ENCODE measurements around the gene FAU.
A peak's percentile ranks its signal among the peaks of the same experiment; 100 is the strongest.

The FAU gene

DNA sequence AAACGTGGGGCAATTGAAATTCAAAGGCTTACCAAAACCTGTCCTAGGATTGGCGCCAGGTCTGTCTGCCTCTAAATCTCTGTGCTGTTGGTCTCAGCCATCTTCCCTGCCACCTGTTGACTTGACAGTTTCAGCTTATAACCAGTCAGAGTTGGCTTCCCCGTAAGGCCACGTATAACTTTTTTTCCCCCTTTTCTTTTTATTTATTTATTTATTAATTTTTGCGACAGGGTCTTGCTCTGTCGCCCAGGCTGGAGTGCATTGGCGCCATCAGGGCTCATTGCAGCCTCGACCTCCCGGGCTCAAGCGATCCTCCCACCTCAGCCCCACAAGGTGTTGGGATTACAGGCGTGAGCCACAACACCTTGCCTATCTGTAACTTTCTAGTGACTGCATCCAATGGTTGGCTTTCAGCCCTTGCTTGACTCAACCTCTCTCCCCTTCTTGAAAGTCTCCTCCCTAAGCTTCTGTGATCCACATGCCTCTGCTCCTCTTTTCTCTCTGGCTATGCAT lies 13.8 kb upstream of the FAU start:
- peak; percentile 25 for DNase-seq

DNA sequence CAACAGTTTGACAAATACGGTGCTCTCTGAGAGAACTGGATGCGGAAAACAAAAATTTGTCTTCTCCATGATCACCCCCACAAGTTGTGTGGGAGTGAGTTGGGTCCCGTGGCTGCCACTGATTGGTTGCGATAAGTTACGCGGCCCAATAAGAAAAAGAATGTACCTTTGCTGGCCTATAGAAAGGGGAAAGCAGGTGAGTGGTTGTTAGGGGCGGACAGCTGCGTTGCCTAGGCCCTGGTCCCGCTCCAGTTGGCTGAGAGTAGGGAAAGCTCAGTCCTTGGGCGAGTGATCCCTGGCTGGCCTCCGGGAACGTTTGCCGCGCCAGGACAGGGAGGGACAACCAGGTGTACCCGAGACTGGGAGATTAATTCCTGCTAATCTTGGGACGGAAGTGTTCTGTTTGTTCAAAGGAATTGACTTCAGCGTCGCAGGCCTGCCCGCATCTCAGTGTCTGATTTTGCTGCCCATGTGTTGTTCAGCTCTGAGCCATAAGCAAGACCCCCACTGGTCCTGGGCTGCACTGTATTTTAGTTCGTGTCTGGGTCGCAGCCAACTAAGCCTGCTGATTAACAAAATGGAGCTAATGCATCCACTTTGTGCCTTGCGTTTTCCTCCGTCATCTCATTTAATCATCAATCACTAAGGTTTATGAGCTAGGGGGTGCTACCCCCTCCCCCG lies 13.2 kb upstream of the FAU start:
- DNase-seq, result peak; percentile 96

DNA sequence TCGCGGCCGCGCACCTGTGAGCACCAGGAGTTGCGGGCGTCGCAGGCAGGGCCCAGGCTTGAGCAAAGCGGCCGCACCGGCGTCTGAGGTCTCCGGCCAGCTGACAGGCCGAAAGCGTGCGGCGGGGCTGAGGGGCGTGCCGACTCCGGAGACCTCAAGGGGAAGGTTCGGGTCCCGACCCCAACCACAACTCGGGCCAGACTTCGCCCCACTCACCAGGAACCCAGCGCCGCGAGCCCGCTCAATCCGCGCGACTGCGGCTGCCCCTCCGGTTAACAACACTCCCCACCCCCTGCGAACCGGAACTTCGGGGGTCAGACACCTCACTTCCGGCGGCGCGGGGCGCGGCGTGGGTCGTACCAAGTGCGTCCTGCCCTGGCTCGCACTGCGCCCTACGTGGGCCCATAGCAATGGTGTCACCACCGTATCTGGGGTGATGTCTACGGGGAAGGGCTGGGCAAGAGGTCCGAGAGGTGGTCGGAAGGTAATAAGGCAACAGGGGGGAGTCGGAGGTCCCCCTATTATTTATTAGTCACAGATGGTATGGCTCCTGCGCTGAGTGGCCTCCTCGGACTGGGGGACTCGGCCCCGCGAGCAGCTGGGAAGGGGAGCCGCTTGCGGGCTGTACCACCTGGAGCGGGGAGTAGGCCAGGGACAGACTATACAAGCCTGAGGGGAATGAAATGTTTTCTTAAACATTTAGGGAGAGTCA lies 12.5 kb upstream of the FAU start, which contains the start of gene SYVN1:
Gene SYVN1, minus strand, starts transcription at position 280 of the 712 bp plus-strand sequence. CDS start 918 bp downstream, outside the sequence.
- DNase-seq, result peak; percentile 97

DNA sequence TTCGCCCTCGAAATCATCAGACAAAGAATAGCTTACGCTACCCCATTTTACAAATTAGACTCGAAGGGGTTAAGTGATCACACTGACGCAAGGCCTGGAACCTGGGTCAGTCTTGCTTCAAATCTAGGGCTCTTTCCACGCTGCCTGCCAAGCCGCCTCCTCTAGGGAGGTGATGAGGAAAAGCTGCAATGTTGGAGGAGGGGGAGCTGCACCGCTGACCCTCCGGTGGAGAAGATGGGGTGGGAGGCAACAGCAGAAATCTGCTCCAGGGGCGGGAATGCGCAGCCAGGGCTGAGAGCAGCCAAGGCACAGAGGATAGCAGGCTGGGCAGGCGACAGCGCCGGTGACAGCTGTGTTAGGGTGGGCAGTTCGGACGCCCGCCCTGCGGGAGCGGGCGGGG lies 11.8 kb upstream of the FAU start:
- no peak for DNase-seq

DNA sequence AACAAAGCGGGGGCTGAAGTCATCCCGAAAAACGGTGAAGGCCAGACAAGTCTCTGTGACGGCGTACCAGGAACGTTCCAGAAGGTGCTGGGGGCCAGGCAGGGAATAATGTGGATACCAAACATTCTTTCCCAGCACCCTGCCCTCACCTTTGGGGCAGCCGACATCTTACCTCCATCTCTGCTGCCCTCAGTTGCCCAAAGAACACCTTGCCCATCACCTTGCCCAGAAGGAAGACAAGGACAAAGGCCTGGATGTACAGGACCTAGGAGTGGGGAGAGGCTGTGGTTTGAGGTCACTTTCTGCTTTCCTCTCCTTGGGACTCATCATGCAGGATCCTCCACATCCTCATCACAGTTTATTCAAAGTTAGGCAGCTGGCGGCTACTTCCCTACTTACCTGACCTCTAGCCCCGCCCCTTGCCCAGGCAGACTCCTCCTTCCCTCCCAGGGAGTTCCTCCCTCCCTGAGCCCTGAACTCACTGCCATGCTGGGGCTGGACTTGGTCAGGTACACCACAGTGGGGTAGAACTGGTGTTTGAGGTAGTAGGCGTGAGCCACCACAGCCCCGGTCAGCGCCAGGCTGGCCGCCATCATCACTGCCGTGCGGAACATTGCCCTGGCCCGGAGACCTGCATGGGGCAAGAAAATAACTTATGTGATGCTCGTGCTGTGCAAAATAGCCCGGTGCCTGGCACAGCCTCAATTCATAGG lies 11.2 kb upstream of the FAU start:
- peak; percentile 88 for DNase-seq

DNA sequence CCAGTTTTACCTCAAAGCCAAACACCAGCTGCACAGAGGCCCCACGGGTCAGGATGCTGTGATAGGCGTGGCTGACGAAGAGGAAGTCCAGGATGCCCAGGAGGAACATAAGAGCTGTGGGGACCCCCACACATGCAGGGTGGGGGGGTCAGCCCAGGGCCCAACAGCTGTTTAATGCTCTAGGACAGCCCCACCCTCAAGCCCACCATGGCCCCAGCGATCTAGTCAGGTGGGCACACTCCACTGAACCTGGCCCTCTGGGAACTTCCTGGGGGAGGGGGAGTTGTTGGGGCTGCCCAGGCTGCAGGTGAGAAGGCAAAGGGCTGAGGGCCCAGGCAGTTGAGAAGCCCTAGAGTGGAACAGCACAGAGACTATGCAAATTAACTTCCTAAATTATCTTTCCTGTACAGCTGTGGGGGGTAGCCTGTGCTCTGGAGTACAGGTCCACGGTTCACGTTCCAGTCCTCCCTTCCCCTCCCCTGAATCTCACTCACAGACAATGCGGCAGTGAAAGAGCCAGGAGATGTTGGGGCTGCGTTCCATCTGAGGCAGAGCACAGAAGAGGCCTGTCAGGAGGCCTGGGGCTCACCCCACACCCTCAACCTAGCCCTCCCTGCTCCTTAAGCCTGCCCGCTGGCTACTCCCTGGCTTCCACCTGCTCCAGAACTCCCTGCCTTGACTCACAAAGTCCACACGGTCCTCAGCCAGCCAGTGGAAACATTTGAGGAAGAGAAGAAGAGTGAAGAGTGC lies 10.5 kb upstream of the FAU start:
- no peak for DNase-seq

DNA sequence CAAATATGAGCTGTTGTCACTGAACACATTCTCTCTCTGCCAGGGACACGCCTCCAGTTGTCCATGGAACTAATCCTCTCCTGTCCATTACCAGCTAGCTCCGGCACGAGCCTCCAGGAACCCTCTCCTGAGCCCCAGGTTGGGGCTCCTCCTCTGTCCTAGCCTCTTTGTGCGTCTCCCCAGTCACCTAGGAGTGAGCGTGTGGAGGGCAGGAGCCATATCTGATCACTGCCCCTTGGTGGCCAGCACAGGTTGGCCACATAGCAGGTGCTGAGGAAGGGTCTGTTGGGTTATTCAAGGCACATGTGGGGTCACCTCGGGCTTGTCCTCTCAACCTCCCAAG lies 9.9 kb upstream of the FAU start:
- DNase-seq, result no peak

DNA sequence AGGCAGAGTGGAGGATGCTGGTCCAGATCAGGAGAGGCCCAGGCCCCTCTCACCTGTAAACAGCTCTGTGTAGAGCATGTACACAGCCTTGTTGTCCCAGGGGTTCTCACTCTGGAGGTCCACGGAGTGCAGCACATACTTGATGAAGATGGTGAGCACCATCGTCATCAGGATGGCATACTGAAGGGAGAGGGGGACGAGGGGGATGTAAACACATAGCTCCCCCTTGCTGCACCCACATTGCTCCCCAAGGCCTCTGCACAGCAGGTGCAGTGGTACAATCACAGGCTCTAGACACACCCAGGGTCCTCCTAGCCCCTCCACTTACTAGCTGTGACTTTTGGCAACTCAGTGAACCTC lies 9.5 kb upstream of the FAU start:
- no peak for DNase-seq

DNA sequence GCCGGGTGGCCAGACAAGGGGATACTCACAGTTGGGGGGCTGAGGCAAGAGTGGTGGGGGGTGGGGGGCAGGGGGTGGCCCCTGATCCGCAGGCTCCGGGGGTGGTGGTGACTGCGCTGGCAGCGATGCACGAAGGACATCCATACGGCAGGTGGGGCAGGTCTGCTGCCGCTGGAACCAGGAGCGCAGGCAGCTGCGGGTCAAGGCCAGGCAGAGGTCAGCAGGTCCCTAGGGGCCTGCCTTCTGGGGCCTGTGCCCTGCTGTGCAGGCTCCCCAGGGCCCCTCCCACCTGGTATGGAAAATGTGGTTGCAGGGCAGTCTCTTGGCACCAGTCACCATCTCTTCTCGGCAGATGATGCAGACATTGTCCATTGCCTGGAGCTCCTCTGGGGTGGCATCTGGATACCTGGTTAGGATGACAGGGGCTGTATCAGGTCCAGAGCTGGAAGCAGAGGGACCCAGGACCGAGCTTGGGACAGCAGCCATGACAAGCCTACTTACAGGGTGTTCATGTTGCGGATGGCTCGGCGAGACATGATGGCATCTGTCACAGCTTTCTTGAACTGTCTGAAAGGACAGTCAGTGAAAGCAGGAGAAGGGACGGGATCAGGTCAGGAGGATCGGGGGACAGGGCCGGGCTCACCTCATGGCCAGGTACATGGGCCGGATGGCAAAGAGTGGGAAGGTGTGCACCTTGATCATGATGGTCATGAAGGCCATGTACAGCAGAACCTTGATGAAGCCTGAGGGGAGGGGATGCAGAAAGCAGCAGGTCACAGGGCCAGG lies 8.9 kb upstream of the FAU start:
- DNase-seq, result no peak

DNA sequence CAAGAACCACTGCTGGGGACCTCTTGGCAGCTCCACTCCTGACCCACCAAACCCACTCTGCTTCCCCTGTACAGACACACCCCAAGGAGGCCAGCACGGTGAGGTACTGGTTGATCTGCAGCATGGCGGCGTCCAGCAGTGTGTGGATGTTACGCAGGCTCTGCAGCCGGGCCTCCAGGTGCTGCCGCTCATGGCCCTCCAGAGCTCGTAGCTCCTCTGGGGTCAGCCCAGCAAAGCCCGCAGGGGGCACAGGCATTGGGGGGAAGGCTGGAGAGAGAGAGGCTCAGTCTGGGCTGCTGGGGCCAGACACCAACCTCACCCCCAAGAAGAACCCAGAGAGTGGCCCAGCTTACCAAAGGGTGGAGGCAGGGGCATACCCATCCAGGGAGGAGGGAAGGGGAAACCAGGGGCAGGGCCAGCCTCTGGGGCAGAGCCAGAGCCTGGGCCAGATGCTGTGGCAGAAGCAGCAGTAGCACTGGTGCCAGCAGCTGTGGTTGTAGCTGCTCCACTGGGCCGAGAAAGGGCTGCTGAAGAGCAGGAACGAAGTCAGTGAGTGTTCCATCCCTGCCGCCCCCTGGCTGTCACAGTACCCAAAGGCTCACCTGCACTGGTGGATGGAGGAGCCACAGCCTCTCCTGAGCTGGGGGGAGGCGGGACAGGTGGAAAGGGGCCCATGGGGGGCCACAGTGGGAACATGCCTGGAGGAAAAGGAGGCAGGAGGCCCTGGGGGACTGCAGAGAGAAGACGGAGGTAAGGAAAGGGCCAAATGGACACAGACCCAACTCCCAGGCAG lies 7.9 kb upstream of the FAU start:
- DNase-seq, result no peak

DNA sequence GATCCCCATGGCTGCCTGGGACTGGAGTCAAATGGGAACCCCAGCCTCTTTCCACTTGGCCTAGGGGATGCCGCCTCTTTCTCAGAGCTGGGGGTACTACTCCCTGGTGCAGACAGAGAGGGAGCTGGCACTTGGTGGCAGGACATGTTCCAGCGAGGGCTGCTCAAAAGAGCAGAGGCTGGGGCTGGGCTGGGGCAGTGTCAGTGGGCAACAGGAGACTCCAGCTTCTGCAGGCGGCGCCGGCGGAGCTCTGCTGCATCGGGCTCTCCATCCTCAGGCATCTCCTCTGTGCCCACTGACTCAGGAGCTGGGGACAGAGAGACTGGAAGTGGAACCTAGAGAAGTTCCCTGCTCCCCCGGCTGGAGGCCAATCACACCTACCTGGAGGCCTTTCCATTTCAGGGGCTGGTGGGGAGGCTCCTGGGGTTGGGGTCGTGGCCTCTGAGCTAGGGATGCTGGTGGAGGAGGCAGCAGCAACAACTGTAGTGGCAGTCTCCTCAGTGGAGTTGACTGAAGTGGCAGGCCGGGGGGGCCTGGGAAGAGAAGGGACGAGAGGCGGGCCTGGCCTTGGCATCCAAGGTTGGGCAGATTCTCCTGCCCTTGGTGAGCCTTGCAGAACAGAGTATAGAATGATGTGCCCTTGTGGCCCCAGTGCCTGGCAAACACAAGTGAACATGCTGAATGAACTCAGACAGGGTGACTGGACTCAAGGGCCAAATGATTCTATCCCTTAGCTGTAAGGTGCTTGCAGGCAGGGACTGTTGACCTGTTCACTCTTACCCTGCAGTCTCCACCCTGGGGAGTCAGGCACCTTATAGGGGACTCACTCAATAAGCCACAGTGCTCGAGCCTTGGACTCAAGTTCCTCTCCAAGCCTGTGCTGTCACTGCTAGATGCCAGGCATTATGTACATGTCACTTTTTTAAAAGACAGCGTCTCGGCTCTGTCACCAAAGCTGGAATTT lies 6.5 kb upstream of the FAU start:
- DNase-seq, result no peak

DNA sequence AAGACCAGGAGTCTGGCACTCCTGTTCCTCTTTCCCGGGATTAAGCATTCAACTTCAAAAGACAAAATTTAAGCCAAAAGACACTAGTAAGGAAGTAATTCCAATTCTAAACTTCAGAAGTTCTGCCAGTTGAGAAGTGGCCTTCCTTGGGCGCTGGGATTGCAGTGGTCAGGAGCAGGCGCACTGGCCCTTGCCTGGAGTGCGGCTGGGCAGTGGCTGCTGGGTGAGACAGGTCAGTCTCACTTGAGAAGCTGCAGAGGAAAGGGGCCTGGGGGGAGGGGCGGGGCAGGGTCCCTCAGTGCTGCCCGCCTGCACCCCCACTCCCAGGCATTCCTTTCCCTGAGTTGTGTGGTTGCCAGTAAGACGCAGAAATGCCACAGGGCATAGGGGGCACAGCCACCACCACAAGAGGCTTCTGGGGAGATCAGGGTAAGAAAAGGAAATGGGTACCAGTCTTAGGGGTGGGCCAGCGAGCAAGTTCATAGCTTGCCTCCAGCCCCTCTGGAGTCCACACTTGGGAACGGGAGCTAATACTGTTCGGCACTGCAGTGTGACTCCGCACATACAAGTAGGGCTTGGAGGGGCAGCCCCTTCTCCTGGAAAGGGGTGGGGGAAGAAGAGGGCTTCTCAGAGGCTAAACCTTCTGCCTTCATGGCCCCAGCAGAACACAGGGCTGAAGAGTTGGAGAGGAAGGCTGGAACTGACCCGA lies 5.7 kb upstream of the FAU start:
- no peak for DNase-seq

DNA sequence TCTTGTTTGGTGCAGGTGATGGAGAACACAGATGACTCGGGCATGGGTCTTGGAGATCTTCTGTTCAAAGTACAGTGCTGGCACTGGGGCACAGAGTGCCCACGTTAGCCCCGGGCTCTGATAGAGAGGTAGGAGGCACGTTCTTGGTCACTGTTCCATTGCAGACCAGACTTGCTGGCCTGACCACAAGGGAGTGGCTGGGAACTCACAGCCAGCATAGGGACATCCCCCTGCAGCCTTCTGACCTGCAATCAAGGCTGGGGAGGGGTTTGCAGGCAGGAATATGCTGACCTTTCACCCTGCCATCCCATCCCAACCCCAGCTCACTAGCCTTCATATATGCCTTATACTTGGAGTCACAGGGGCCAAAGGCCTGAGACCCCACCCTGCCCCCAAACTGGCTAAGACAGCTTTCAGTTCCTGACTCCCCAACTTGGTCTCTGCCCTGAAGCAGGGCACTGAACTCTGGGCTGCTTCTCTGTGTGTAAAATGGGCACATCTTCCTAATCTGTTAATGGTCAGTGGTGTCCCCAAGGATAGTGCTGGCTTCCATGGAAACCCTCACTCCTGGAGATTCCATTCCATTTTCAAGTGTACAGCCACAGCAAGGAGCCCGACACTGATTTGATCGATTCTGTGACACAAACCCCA lies 4.8 kb upstream of the FAU start:
- DNase-seq, result no peak

DNA sequence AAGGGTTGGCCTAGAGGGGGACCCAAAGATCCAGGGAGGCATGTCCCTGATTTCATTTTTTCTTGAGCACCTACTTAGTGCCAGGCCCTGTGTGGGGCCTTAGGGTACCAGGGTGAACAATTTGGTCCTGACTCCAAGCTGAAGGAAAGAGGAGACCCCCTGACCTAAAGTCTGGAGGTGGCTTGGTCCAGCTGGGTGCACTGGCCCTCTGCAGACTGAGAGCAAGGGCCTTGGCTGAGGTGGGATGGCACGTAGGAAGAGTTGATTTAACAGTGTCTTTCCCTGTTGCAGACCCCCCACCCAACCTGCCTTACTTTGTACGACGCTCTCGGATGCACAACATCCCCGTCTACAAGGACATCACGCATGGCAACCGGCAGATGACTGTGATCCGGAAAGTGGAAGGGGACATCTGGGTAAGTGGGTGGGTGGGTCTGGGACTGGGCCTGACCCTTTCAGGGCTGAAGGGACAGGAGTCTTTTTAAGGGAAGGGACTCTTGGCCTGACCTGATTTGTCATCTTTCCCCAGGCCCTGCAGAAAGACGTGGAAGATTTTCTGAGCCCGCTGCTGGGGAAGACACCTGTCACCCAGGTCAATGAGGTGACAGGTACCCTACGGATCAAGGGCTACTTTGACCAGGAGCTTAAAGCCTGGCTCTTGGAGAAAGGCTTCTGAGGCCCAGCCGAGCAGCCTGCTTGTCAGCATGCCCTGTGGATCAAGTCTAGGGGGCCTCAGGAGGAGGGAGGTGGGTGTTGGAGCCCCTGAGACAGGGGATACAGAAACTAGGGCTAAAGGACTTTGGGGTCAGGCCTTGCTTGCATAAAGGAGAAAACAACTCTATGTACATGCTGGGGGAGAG lies 3.5 kb upstream of the FAU start:
- DNase-seq, result no peak

DNA sequence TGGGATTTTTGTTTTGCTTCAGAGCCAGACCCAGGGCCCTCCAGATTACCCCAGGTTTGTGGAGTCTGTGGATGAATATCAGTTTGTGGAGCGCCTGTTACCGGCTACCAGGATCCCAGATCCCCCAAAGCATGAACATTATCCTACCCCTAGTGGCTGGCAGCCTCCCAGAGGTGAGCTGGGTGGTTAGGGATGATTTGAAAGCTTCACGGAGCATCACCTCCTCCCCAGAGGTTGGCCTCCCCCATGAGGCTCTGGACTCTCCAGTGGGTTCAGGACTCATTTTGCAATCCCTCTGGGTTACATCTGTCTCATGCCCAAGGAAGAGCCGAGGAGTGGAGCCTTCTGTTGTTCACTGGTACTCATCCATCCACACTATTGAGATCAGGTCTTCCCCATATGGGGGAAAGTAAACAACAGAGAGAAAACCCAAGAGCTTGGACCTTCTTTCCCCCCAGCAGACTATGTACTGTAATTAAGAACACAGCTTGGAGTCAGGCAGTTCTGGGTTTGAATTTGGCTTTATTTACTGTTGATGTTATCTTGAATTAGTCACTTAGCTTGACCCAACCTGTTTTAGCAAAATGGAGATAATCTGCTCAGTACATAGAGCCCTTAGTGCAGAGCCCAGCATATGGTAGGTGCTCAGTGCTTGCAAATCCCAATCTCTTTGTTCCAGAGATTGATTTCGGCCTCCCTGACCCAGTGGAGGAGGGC lies 2.7 kb upstream of the FAU start:
- DNase-seq, result no peak

DNA sequence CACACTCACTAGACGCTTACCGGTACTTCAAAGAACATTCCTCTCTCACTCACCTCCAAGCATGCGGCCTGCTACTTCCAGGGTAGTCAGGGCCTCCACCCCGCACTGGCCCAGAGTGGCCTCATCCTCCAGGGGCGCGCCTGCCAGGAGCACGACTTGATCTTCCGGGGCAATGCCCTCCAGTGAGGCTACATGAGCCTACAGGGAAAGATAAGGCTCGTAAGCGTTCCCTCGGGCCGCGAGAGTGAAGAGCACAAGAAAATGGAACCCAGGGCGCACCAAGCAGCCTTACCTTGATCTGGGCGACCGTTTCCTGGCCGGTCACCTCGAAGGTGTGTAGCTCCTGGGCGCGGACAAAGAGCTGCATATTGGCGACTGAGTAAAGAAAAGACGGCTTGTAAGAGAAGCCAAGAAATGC lies 478 bp downstream of the FAU start:
- DNase-seq, result peak; percentile 58

DNA sequence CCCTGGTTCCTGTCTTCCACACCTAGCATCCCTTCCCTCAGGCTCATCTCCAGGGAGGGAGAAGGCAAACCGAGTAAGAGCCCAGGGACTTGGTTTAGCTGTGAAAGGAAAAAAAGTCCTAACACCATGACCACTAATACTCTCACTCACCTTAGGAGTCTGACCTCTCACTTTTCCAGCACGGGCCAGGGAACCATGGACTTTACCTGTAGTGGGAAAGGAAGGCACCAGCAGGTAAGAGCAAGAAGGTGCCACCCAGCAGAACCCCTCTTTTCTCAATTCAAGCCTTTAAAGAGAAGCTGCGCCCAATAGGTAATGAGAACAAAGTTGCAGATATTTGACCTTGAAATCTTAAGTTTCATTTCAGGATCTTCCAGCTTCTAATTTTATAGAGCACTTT lies 1.1 kb downstream of the FAU start:
- DNase-seq, result no peak

DNA sequence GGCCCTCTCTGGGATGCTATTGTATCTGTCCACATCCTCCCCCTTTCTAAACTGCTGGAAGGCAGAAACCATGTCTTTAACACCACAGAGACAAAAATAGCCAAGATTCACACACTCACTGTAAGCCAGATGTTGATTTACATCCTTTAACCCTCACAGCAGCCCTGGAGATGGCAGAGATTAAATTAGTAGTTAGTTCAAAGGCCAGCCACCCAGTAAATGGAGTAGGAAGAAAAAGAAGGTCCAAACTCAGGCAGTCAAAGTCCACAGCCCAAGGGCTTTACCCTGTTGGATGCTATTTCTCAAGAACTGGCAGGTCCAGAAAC lies 2.3 kb downstream of the FAU start:
- no peak for DNase-seq

Data from RPMI8226 (cell line).